OCI-LY1 (cell line): Measurements from ENCODE around the gene PFN3.

Experiments used
- H2AFZ ChIP-seq: fragments of 200-600 bp; sonication (generic), shearing (Covaris generic); 2 replicates; pipeline ENCODE4 v1.6.0; 2014; ENCODE audit warnings: antibody characterized with exemption, mild to moderate bottlenecking, low read length
- H3F3A ChIP-seq: fragments of 200-600 bp; sonication (generic), shearing (Covaris generic); 2 replicates; pipeline ENCODE4 v1.6.0; 2014; ENCODE audit warnings: mild to moderate bottlenecking, antibody characterized with exemption, low read length, moderate library complexity; ENCODE audit not compliant: insufficient read depth
- H3K27ac ChIP-seq: fragments of 200-600 bp; sonication (generic); 2 replicates; pipeline ENCODE4 v1.5.1; 2014; ENCODE audit warnings: low read length, mixed run types, mild to moderate bottlenecking, low read depth; ENCODE audit not compliant: poor library complexity, severe bottlenecking
- H3K27me3 ChIP-seq: fragments of 200-600 bp; sonication (generic); 2 replicates; pipeline ENCODE4 v1.6.0; 2014; ENCODE audit warnings: antibody characterized with exemption, mild to moderate bottlenecking, low read length, moderate library complexity; ENCODE audit not compliant: insufficient read depth
- H3K36me3 ChIP-seq: fragments of 200-600 bp; sonication (generic); 2 replicates; pipeline ENCODE4 v1.6.1; 2014; ENCODE audit warnings: mild to moderate bottlenecking, antibody characterized with exemption, low read length, moderate library complexity, mixed read lengths; ENCODE audit not compliant: insufficient read depth
- H3K4me1 ChIP-seq: fragments of 200-600 bp; sonication (generic); 2 replicates; pipeline ENCODE4 v1.5.1; 2014; ENCODE audit warnings: mild to moderate bottlenecking, low read length, moderate library complexity; ENCODE audit not compliant: insufficient read depth, severe bottlenecking
- H3K4me2 ChIP-seq: fragments of 200-600 bp; sonication (generic), shearing (Covaris generic); 2 replicates; pipeline ENCODE4 v1.6.1; 2014; ENCODE audit warnings: low read length
- H3K4me3 ChIP-seq: fragments of 200-600 bp; sonication (generic); 2 replicates; pipeline ENCODE4 v1.5.1; 2014; ENCODE audit warnings: low read length, low read depth, mild to moderate bottlenecking, mixed read lengths; ENCODE audit not compliant: poor library complexity, severe bottlenecking
- H3K79me2 ChIP-seq: fragments of 200-600 bp; shearing (Covaris generic); 2 replicates; pipeline ENCODE4 v1.6.1; 2016; ENCODE audit warnings: mixed run types, low read length, mixed read lengths; ENCODE audit not compliant: insufficient read depth
- H3K9ac ChIP-seq: fragments of 200-600 bp; sonication (generic), shearing (Covaris generic); 2 replicates; pipeline ENCODE4 v1.6.1; 2014; ENCODE audit warnings: mild to moderate bottlenecking, low read length, mixed read lengths
- H3K9me2 ChIP-seq: fragments of 200-600 bp; sonication (generic), shearing (Covaris generic); 2 replicates; pipeline ENCODE4 v1.6.1; 2014; ENCODE audit warnings: low read depth, mild to moderate bottlenecking, low read length, mixed read lengths
- H3K9me3 ChIP-seq: fragments of 200-600 bp; shearing (Covaris generic); 2 replicates; pipeline ENCODE4 v1.6.1; 2014; ENCODE audit warnings: low read length, mixed read lengths
- H4K20me1 ChIP-seq: fragments of 200-600 bp; sonication (generic), shearing (Covaris generic); 2 replicates; pipeline ENCODE4 v1.6.0; 2016; ENCODE audit warnings: mild to moderate bottlenecking, low read length; ENCODE audit not compliant: insufficient read depth
- CTCF ChIP-seq: fragments of 200-600 bp; sonication (generic), shearing (Covaris generic); IDR thresholded peaks from 2 replicates; pipeline ENCODE4 v1.5.1; 2017; ENCODE audit warnings: mild to moderate bottlenecking, antibody characterized with exemption, low read length, moderate library complexity, mixed read lengths
- EZH2 ChIP-seq: fragments of 200-600 bp; sonication (generic), shearing (Covaris generic); IDR thresholded peaks from 2 replicates; pipeline ENCODE4 v1.8.0; 2017; ENCODE audit warnings: borderline replicate concordance, mixed run types, mild to moderate bottlenecking, antibody characterized with exemption, low read length, moderate library complexity, mixed read lengths

Gene PFN3

GRCh38 chr5:177388521-177389052, 11.9 kb downstream of the PFN3 start:
- Histone ChIP-seq H3F3A (no peaks in the 10 kb centered on the region), H3K27me3 (no peaks in the 10 kb centered on the region; the same call in 1 of the 2 replicates), H3K4me2 (no peak overlapping the region; the same call in 1 of the 2 replicates), H3K9me3 (no peaks in the 10 kb centered on the region), H3K79me2 (no peaks in the 10 kb centered on the region), H3K36me3 (no peaks in the 10 kb centered on the region), H3K9ac (no peak overlapping the region), H3K9me2 (no peaks in the 10 kb centered on the region), H3K4me3 (no peak overlapping the region), H2AFZ (no peak overlapping the region), H3K4me1 (peaks cover 34% of the 10 kb centered on the region), H4K20me1 (no peaks in the 10 kb centered on the region), H3K27ac (no peak overlapping the region)
- no peak for TF ChIP-seq EZH2
- TF ChIP-seq CTCF = no peak

GRCh38 chr5:177387405-177387804, 13.1 kb downstream of the PFN3 start:
- Histone ChIP-seq H3K4me1 (peaks cover 34% of the 10 kb centered on the region), H3K36me3 (no peaks in the 10 kb centered on the region), H2AFZ (no peak overlapping the region), H3K4me2 (no peak overlapping the region), H3K9ac (no peak overlapping the region), H3K27ac (no peak overlapping the region), H3F3A (no peaks in the 10 kb centered on the region), H3K9me3 (no peaks in the 10 kb centered on the region), H3K9me2 (no peaks in the 10 kb centered on the region), H4K20me1 (no peaks in the 10 kb centered on the region), H3K4me3 (no peak overlapping the region), H3K79me2 (no peaks in the 10 kb centered on the region), H3K27me3 (no peaks in the 10 kb centered on the region; the same call in 1 of the 2 replicates)
- TF ChIP-seq EZH2 (no peak), CTCF (no peak)

GRCh38 chr5:177386542-177386941, 13.9 kb downstream of the PFN3 start:
- Histone ChIP-seq H3K27me3 (no peaks in the 10 kb centered on the region; the same call in 1 of the 2 replicates), H4K20me1 (no peaks in the 10 kb centered on the region), H3K27ac (no peak overlapping the region), H3K4me3 (no peak overlapping the region), H3K9ac (no peak overlapping the region), H3F3A (no peaks in the 10 kb centered on the region), H2AFZ (no peak overlapping the region), H3K9me3 (no peaks in the 10 kb centered on the region), H3K79me2 (no peaks in the 10 kb centered on the region), H3K4me1 (peaks cover 34% of the 10 kb centered on the region), H3K4me2 (no peak overlapping the region), H3K9me2 (no peaks in the 10 kb centered on the region), H3K36me3 (no peaks in the 10 kb centered on the region)
- no peak for TF ChIP-seq CTCF
